GM12878 (cell line): ENCODE data around the gene HECTD4. TPM values are rescaled to one million over a fixed set of nuclear protein-coding genes. Genes with fewer than 3 reads are reported as not detected.

ENCODE experiments used
- CEBPB ChIP-seq, 2 experiments: fragments of 150-350 bp in 1 of 2; IDR thresholded peaks; 2 replicates each; pipeline ENCODE4 v1.6.1; 2012 to 2014; ENCODE audit warnings: low read depth in 2 of 2, low read length in 2 of 2, borderline replicate concordance in 1 of 2, inconsistent platforms in 1 of 2
- CTCF ChIP-seq, 3 experiments: IDR thresholded peaks in 2 of 3; conservative IDR thresholded peaks in 1 of 3; 2 replicates each; pipeline ENCODE4 v1.5.1; 2011; ENCODE audit warnings: low read depth in 3 of 3, low read length in 3 of 3, mild to moderate bottlenecking in 3 of 3, control low read depth in 2 of 3, moderate library complexity in 2 of 3, inconsistent platforms in 1 of 3, mixed read lengths in 1 of 3; ENCODE audit not compliant: control insufficient read depth in 2 of 3, insufficient read depth in 1 of 3; ENCODE audit errors: extremely low read depth in 1 of 3
- EGR1 ChIP-seq, 2 experiments: IDR thresholded peaks; 1 replicate in 1 of 2; 2 replicates in 1 of 2; pipeline ENCODE4 v1.6.1; 2011 to 2012; ENCODE audit warnings: low read depth in 2 of 2, low read length in 2 of 2, borderline replicate concordance in 1 of 2, mild to moderate bottlenecking in 1 of 2, moderate library complexity in 1 of 2
- ESRRA ChIP-seq: IDR thresholded peaks from 2 replicates; pipeline ENCODE4 v1.6.1; 2012; ENCODE audit warnings: mild to moderate bottlenecking, low read length, improper control_type of control experiment
- EZH2 ChIP-seq: IDR thresholded peaks from 2 replicates; pipeline ENCODE4 v1.6.1; 2012; ENCODE audit warnings: low read depth, mild to moderate bottlenecking, control low read depth, inconsistent platforms, low read length, borderline replicate concordance; ENCODE audit not compliant: control insufficient read depth
- MEF2A ChIP-seq: IDR thresholded peaks from 2 replicates; pipeline ENCODE4 v1.6.1; 2011; ENCODE audit warnings: low read depth, mild to moderate bottlenecking, low read length, moderate library complexity; ENCODE audit not compliant: insufficient read depth
- NFIC ChIP-seq: IDR thresholded peaks from 2 replicates; pipeline ENCODE4 v1.6.1; 2012; ENCODE audit warnings: low read depth, mild to moderate bottlenecking, inconsistent platforms, low read length, moderate library complexity
- POLR2AphosphoS5 ChIP-seq: IDR thresholded peaks from 2 replicates; pipeline ENCODE4 v1.6.1; 2011; ENCODE audit warnings: mild to moderate bottlenecking, low read length, inconsistent platforms
- RELA ChIP-seq: fragments of 450-650 bp; IDR thresholded peaks from 2 replicates; pipeline ENCODE4 v1.8.0; 2014; ENCODE audit warnings: borderline replicate concordance; ENCODE audit not compliant: partially characterized antibody
- REST ChIP-seq: IDR thresholded peaks from 2 replicates; pipeline ENCODE4 v1.6.1; 2012; ENCODE audit warnings: mild to moderate bottlenecking, low read depth, low read length
- SMAD1 ChIP-seq: fragments of 450-650 bp; IDR thresholded peaks from 2 replicates; pipeline ENCODE4 v1.6.1; 2018; ENCODE audit warnings: mild to moderate bottlenecking, low read depth; ENCODE audit not compliant: partially characterized antibody
- SRF ChIP-seq, 2 experiments: IDR thresholded peaks; 2 replicates each; pipeline ENCODE4 v1.6.1; 2011; ENCODE audit warnings: low read depth in 2 of 2, low read length in 2 of 2, mild to moderate bottlenecking in 1 of 2, moderate library complexity in 1 of 2
- YY1 ChIP-seq: IDR thresholded peaks from 2 replicates; pipeline ENCODE4 v1.6.1; 2011; ENCODE audit warnings: low read depth, mild to moderate bottlenecking, low read length
- ZNF24 ChIP-seq: fragments of 450-650 bp; IDR thresholded peaks from 2 replicates; pipeline ENCODE4 v1.6.1; 2017; ENCODE audit warnings: antibody characterized with exemption, mild to moderate bottlenecking
- polyA plus RNA-seq, 11 experiments: library from polyadenylated mRNA; depleted of rRNA in 4 of 11; unstranded in 6 of 11; stranded (reverse) in 5 of 11; fragments of >200 nt; fragmentation: Nextera tagmentation in 4 of 11; fragmentation: Illumina TruSeq in 1 of 11; extraction: Ambion mirVana in 4 of 11; extraction: Trizol in 1 of 11; gene quantifications; 1 replicate in 1 of 11; 2 replicates in 10 of 11; pipeline versions ENCODE4 v1.2.1 to v1.2.3, GENCODE V29; 2011 to 2016; ENCODE audit warnings: inconsistent platforms in 2 of 11, missing spikeins in 2 of 11, low read depth in 1 of 11
- total RNA-seq, 4 experiments: library from RNA; depleted of rRNA in 3 of 4; stranded (reverse); fragments of >200 nt in 3 of 4; fragmentation: Illumina TruSeq in 1 of 4; extraction: Trizol in 1 of 4; gene quantifications; 2 replicates each; pipeline versions ENCODE4 v1.2.1 to v1.2.3, GENCODE V29; 2013 to 2021
- TF ChIP-seq, protein P1 (sequence below): fragments of 450-650 bp; IDR thresholded peaks from 2 replicates; pipeline ENCODE4 v1.6.1; 2017; ENCODE audit warnings: antibody characterized with exemption, mild to moderate bottlenecking, moderate library complexity
- TF ChIP-seq, protein P2 (sequence below): fragments of 450-650 bp; IDR thresholded peaks from 2 replicates; pipeline ENCODE4 v1.6.1; 2016; ENCODE audit warnings: mild to moderate bottlenecking
- TF ChIP-seq, protein P3 (sequence below): IDR thresholded peaks from 2 replicates; pipeline ENCODE4 v1.6.1; 2011; ENCODE audit warnings: low read depth, mild to moderate bottlenecking, low read length, moderate library complexity, borderline replicate concordance; ENCODE audit errors: extremely low read depth

Gene HECTD4
- total and polyA plus RNA-seq, 10 of the 15 experiments (the other 5 are each of a cell fraction or from before 2014, with no cell fraction given): 5.8 to 43.9 (median 17.9) TPM

DNA sequence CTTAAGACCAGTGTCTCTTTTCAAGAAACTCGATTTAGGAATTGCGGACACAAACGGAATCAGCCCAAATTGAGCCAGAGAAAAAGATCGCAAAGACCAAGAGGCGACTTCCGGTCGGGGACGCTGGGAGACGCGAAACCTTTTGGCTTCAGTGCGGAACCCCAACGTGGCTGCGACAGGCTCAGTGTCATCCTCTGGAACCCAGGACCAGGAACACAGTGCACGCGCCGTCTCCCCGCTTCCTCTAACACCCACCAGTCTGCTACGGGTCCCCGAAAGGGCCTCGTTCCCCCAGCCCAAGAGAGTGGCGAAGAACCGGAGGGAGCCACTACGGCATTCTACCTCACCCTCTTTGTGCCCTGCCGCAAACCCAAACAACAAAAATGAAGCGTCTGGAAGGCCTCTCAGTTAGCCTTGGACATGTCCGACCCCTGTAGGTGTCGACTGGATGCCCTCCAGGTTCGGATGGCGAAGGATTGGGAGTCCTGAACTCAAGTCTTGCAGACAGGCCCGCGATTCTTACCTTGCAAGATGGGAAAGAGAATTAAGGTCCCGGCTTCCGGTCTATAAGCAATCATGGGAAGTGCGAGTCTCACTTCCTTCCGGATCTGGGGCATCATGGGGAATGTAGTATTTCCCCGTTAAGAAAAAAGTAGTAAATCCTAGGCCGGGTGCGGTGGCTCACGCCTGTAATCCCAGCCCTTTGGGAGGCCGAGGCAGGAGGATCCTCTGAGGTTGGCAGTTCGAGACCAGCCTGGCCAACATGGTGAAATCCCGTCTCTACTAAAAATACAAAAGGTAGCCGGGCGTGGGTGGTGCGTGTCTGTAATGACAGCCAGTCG lies 27.1 kb upstream of the HECTD4 start, which contains the start of gene RPL6 (continued):
- peak; percentile 48; the same call in 1 of the 2 replicates for TF ChIP-seq REST
- no peak for TF ChIP-seq EZH2
- TF ChIP-seq, protein P1, sequence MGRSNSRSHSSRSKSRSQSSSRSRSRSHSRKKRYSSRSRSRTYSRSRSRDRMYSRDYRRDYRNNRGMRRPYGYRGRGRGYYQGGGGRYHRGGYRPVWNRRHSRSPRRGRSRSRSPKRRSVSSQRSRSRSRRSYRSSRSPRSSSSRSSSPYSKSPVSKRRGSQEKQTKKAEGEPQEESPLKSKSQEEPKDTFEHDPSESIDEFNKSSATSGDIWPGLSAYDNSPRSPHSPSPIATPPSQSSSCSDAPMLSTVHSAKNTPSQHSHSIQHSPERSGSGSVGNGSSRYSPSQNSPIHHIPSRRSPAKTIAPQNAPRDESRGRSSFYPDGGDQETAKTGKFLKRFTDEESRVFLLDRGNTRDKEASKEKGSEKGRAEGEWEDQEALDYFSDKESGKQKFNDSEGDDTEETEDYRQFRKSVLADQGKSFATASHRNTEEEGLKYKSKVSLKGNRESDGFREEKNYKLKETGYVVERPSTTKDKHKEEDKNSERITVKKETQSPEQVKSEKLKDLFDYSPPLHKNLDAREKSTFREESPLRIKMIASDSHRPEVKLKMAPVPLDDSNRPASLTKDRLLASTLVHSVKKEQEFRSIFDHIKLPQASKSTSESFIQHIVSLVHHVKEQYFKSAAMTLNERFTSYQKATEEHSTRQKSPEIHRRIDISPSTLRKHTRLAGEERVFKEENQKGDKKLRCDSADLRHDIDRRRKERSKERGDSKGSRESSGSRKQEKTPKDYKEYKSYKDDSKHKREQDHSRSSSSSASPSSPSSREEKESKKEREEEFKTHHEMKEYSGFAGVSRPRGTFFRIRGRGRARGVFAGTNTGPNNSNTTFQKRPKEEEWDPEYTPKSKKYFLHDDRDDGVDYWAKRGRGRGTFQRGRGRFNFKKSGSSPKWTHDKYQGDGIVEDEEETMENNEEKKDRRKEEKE: no peak
- TF ChIP-seq SRF (IDR thresholded peaks at IDR 0.05; ENCODE audit: low read depth in 2 of 2, low read length in 2 of 2): peak; percentile 29 to 66; a peak in 2 of 4 replicates
- TF ChIP-seq NFIC: peak; percentile 55; the same call in 1 of the 2 replicates
- no peak for TF ChIP-seq ESRRA
- peak; percentile 99 for TF ChIP-seq POLR2AphosphoS5
- TF ChIP-seq CTCF (IDR thresholded peaks at IDR 0.05 in 2 of 3, conservative IDR thresholded peaks at IDR 0.05 in 1 of 3; ENCODE audit: control insufficient read depth in 2 of 3, extremely low read depth in 1 of 3, insufficient read depth in 1 of 3, low read depth in 3 of 3, low read length in 3 of 3): no peak
- TF ChIP-seq, protein P2, sequence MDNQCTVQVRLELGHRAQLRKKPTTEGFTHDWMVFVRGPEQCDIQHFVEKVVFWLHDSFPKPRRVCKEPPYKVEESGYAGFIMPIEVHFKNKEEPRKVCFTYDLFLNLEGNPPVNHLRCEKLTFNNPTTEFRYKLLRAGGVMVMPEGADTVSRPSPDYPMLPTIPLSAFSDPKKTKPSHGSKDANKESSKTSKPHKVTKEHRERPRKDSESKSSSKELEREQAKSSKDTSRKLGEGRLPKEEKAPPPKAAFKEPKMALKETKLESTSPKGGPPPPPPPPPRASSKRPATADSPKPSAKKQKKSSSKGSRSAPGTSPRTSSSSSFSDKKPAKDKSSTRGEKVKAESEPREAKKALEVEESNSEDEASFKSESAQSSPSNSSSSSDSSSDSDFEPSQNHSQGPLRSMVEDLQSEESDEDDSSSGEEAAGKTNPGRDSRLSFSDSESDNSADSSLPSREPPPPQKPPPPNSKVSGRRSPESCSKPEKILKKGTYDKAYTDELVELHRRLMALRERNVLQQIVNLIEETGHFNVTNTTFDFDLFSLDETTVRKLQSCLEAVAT: peak; percentile 99
- peak; percentile 61; the same call in 1 of the 2 replicates for TF ChIP-seq ZNF24
- TF ChIP-seq YY1: peak; percentile 82
- TF ChIP-seq CEBPB (IDR thresholded peaks at IDR 0.05; ENCODE audit: borderline replicate concordance in 1 of 2, low read depth in 2 of 2, low read length in 2 of 2): peak in 1 of 2 experiments; percentile 31; a peak in 1 of 4 replicates
- peak; percentile 82 for TF ChIP-seq RELA
- TF ChIP-seq, protein P3, sequence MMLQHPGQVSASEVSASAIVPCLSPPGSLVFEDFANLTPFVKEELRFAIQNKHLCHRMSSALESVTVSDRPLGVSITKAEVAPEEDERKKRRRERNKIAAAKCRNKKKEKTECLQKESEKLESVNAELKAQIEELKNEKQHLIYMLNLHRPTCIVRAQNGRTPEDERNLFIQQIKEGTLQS: no peak
- TF ChIP-seq SMAD1: peak; percentile 93
- TF ChIP-seq MEF2A: no peak
- TF ChIP-seq EGR1 (IDR thresholded peaks at IDR 0.05; ENCODE audit: borderline replicate concordance in 1 of 2, low read depth in 2 of 2, low read length in 2 of 2): peak; percentile 17 to 40; a peak in 2 of 3 replicates
